CD8-positive, alpha-beta memory T cell (primary cell): ENCODE measurements around the gene RPS2. TPM values are rescaled to one million over a fixed set of nuclear protein-coding genes. Genes with fewer than 3 reads are reported as not detected.

Source experiments
- CTCF ChIA-PET: fragments of 350-600 bp; sonication (Branson Sonifier 250); formaldehyde crosslinking; loops from one replicate; lab custom pipeline; 2021; ENCODE audit warnings: antibody characterized with exemption; lab: Charles Lee
- POLR2A ChIA-PET: fragments of 350-600 bp; sonication (Branson Sonifier 250); formaldehyde crosslinking; loops from one replicate; lab custom pipeline; 2021; ENCODE audit warnings: antibody characterized with exemption; lab: Charles Lee
- DNase-seq, 5 donors: peaks; one replicate each; pipeline versions ENCODE4 v3.0.0 to v3.0.0-alpha.2; 2020 to 2022; ENCODE audit warnings: mixed read lengths in 1 of 5
- H3K27ac ChIP-seq: one replicate; pipeline ENCODE4 v1.7.0; 2013; ENCODE audit warnings: low read depth, mild to moderate bottlenecking, low read length, moderate library complexity
- H3K27me3 ChIP-seq: 2 replicates; pipeline ENCODE4 v1.7.0; 2013; ENCODE audit warnings: low read length, mild to moderate bottlenecking; ENCODE audit not compliant: insufficient read depth, poor library complexity, severe bottlenecking
- H3K36me3 ChIP-seq: 2 replicates; pipeline ENCODE4 v1.7.0; 2013; ENCODE audit warnings: mild to moderate bottlenecking, low read length, moderate library complexity; ENCODE audit not compliant: insufficient read depth
- H3K4me1 ChIP-seq: 2 replicates; pipeline ENCODE4 v1.7.0; 2013; ENCODE audit warnings: mild to moderate bottlenecking, low read length, moderate library complexity; ENCODE audit not compliant: insufficient read depth
- H3K4me3 ChIP-seq: 2 replicates; pipeline ENCODE4 v1.7.0; 2013; ENCODE audit warnings: mild to moderate bottlenecking, low read length
- H3K9me3 ChIP-seq: 2 replicates; pipeline ENCODE4 v1.7.0; 2013; ENCODE audit warnings: mild to moderate bottlenecking, low read length
- H3K27ac Mint-ChIP-seq, 8 donors: one replicate each; pipeline ENCODE4 v1.8.0; 2020 to 2021; ENCODE audit warnings: mixed read lengths in 8 of 8, mild to moderate bottlenecking in 6 of 8, inconsistent platforms in 3 of 8, moderate library complexity in 3 of 8
- H3K27me3 Mint-ChIP-seq, 2 donors: one replicate each; pipeline ENCODE4 v1.8.0; 2020 to 2021; ENCODE audit warnings: mixed read lengths in 2 of 2, mild to moderate bottlenecking in 1 of 2, moderate library complexity in 1 of 2
- H3K36me3 Mint-ChIP-seq, 3 donors: one replicate each; pipeline ENCODE4 v1.8.0; 2020 to 2021; ENCODE audit warnings: mixed read lengths in 3 of 3, inconsistent platforms in 1 of 3, mild to moderate bottlenecking in 1 of 3
- H3K4me1 Mint-ChIP-seq, 3 donors: one replicate each; pipeline ENCODE4 v1.8.0; 2020 to 2021; ENCODE audit warnings: mixed read lengths in 3 of 3, inconsistent platforms in 1 of 3, mild to moderate bottlenecking in 1 of 3
- H3K4me3 Mint-ChIP-seq, 7 donors: one replicate each; pipeline ENCODE4 v1.8.0; 2020 to 2021; ENCODE audit warnings: mixed read lengths in 7 of 7, mild to moderate bottlenecking in 6 of 7, moderate library complexity in 4 of 7, inconsistent platforms in 2 of 7
- H3K9me3 Mint-ChIP-seq, 5 donors: one replicate each; pipeline ENCODE4 v1.8.0; 2020 to 2022; ENCODE audit warnings: mixed read lengths in 5 of 5, mild to moderate bottlenecking in 3 of 5, moderate library complexity in 2 of 5, inconsistent platforms in 1 of 5
- polyA plus RNA-seq: library from polyadenylated mRNA; unstranded; fragments of 300-500 nt; fragmentation: Illumina TruSeq; gene quantifications from one replicate; pipeline ENCODE4 v1.2.3, GENCODE V29; 2021
- total RNA-seq, 2 experiments: library from RNA; stranded (reverse); gene quantifications; one replicate each; pipeline ENCODE4 v1.2.3, GENCODE V29; 2021

The RPS2 gene
- total and polyA plus RNA-seq, 3 experiments from 2014 or later: 5,023 to 5,213 (median 5,049) TPM

- ChIA-PET POLR2A (no interaction called here), CTCF (no interaction called here)
- Mint-ChIP-seq H3K27ac (no peak overlapping the region), H3K4me3 (no peak overlapping the region), H3K9me3 (no peaks in the 10 kb centered on the region), H3K36me3 (peaks cover 0 to 8% (median 1%) of the 10 kb centered on the region in 3 donors), H3K27me3 (peaks cover 0 to 1% of the 10 kb centered on the region in 2 donors), H3K4me1 (peaks cover 2 to 4% (median 3%) of the 10 kb centered on the region in 3 donors)
- H3K27me3 ChIP-seq: no peaks in the 10 kb centered on the region
- H3K4me3 ChIP-seq: no peak overlapping the region
- no peak for DNase-seq
- peaks cover under 1% of the 10 kb centered on the region for H3K36me3 ChIP-seq
- no peaks in the 10 kb centered on the region for H3K9me3 ChIP-seq
- H3K4me1 ChIP-seq: peaks cover 4% of the 10 kb centered on the region
- no peak overlapping the region for H3K27ac ChIP-seq
These were observed 31.4 kb downstream of the RPS2 start for GRCh38 chr16:1933097-1933661.

- Histone ChIP-seq H3K4me1 (peaks cover 4% of the 10 kb centered on the region), H3K4me3 (no peak overlapping the region), H3K36me3 (no peaks in the 10 kb centered on the region), H3K27me3 (no peaks in the 10 kb centered on the region), H3K9me3 (no peaks in the 10 kb centered on the region), H3K27ac (no peak overlapping the region)
- DNase-seq: no peak
- ChIA-PET POLR2A (no interaction called here), CTCF (no interaction called here)
- H3K4me1 Mint-ChIP-seq: peaks cover 2 to 4% (median 3%) of the 10 kb centered on the region in 3 donors
- peaks cover 0 to 1% of the 10 kb centered on the region in 2 donors for H3K27me3 Mint-ChIP-seq
- no peak overlapping the region for H3K27ac Mint-ChIP-seq
- no peaks in the 10 kb centered on the region for H3K9me3 Mint-ChIP-seq
- H3K36me3 Mint-ChIP-seq: peaks cover 0 to 3% (median 0%) of the 10 kb centered on the region in 3 donors
- H3K4me3 Mint-ChIP-seq: no peak overlapping the region
These were observed 32.3 kb downstream of the RPS2 start for GRCh38 chr16:1932050-1933028.

- peak overlapping the region in 1 of 7 donors; percentile 26 for H3K4me3 Mint-ChIP-seq
- H3K9me3 Mint-ChIP-seq: no peaks in the 10 kb centered on the region
- H3K36me3 Mint-ChIP-seq: no peaks in the 10 kb centered on the region
- H3K4me3 ChIP-seq: no peak overlapping the region
- no peaks in the 10 kb centered on the region for H3K9me3 ChIP-seq
- peaks cover 4% of the 10 kb centered on the region for H3K4me1 ChIP-seq
- no peak for DNase-seq
- no peaks in the 10 kb centered on the region for H3K27me3 ChIP-seq
- H3K27ac Mint-ChIP-seq: no peak overlapping the region
- peaks cover 2 to 4% (median 3%) of the 10 kb centered on the region in 3 donors for H3K4me1 Mint-ChIP-seq
- peaks cover 0 to 1% of the 10 kb centered on the region in 2 donors for H3K27me3 Mint-ChIP-seq
- no peak overlapping the region for H3K27ac ChIP-seq
- ChIA-PET CTCF (interaction anchor here (1.3 to 2.3 kb wide), 3 partner anchors 13 to 38 kb away, joined by 4 to 9 read pairs (median 4); partner anchors contain the start of genes MSRB1 and RPS2), POLR2A (no interaction called here)
- H3K36me3 ChIP-seq: no peaks in the 10 kb centered on the region
These were observed 34.3 kb downstream of the RPS2 start for GRCh38 chr16:1930338-1930720.

- Mint-ChIP-seq H3K4me1 (peaks cover 2 to 4% (median 3%) of the 10 kb centered on the region in 3 donors), H3K27me3 (peaks cover 1% of the 10 kb centered on the region in 2 donors), H3K36me3 (no peaks in the 10 kb centered on the region), H3K27ac (no peak overlapping the region), H3K4me3 (peak overlapping the region in 4 of 7 donors; percentile 34 to 72 (median 60)), H3K9me3 (no peaks in the 10 kb centered on the region)
- no peaks in the 10 kb centered on the region for H3K36me3 ChIP-seq
- no peak overlapping the region for H3K4me3 ChIP-seq
- peak overlapping the region; percentile 38 for H3K27ac ChIP-seq
- ChIA-PET POLR2A (interaction anchor here (0.6 kb wide), 1 partner anchor 30 kb away, joined by 6 read pairs; the partner anchor contains the start of gene NDUFB10), CTCF (interaction anchor here (0.7 to 2.3 kb wide), 10 partner anchors 9 to 224 kb away, joined by 3 to 9 read pairs (median 3); partner anchors contain the start of genes MAPK8IP3, MSRB1, NUBP2 and RPS2)
- peaks cover 4% of the 10 kb centered on the region for H3K4me1 ChIP-seq
- H3K9me3 ChIP-seq: no peaks in the 10 kb centered on the region
- no peaks in the 10 kb centered on the region for H3K27me3 ChIP-seq
- peak; percentile 88 to 93 (median 90) for DNase-seq
These were observed 34.9 kb downstream of the RPS2 start for GRCh38 chr16:1929578-1930337.

- DNase-seq: peak in 1 of 5 donors; percentile 19
- POLR2A ChIA-PET: interaction anchor here (0.6 kb wide), 1 partner anchor 30 kb away, joined by 6 read pairs; the partner anchor contains the start of gene NDUFB10
- no peaks in the 10 kb centered on the region for H3K9me3 ChIP-seq
- peak overlapping the region; percentile 38 for H3K27ac ChIP-seq
- H3K4me1 Mint-ChIP-seq: peaks cover 2 to 4% (median 3%) of the 10 kb centered on the region in 3 donors
- H3K36me3 Mint-ChIP-seq: no peaks in the 10 kb centered on the region
- no peak overlapping the region for H3K4me3 ChIP-seq
- CTCF ChIA-PET: interaction anchor here (0.7 to 2.3 kb wide), 14 partner anchors 9 to 223 kb away, joined by 3 to 9 read pairs (median 3); partner anchors contain the start of genes MAPK8IP3, MSRB1, NUBP2 and RPS2
- H3K4me3 Mint-ChIP-seq: peak overlapping the region; percentile 63 to 81 (median 78)
- H3K36me3 ChIP-seq: no peaks in the 10 kb centered on the region
- peak overlapping the region in 3 of 8 donors; percentile 52 to 83 (median 83) for H3K27ac Mint-ChIP-seq
- no peaks in the 10 kb centered on the region for H3K9me3 Mint-ChIP-seq
- peaks cover 4% of the 10 kb centered on the region for H3K4me1 ChIP-seq
- H3K27me3 ChIP-seq: no peaks in the 10 kb centered on the region
- peaks cover 3 to 8% of the 10 kb centered on the region in 2 donors for H3K27me3 Mint-ChIP-seq
These were observed 35.5 kb downstream of the RPS2 start for GRCh38 chr16:1929105-1929504.

- ChIA-PET CTCF (no interaction called here), POLR2A (no interaction called here)
- peaks cover 2 to 4% (median 3%) of the 10 kb centered on the region in 3 donors for H3K4me1 Mint-ChIP-seq
- H3K36me3 Mint-ChIP-seq: peaks cover 0 to 1% (median 0%) of the 10 kb centered on the region in 3 donors
- no peak overlapping the region for H3K27ac Mint-ChIP-seq
- no peak for DNase-seq
- H3K27ac ChIP-seq: no peak overlapping the region
- peaks cover 11% of the 10 kb centered on the region for H3K27me3 ChIP-seq
- peaks cover 4% of the 10 kb centered on the region for H3K4me1 ChIP-seq
- H3K27me3 Mint-ChIP-seq: peaks cover 23 to 24% of the 10 kb centered on the region in 2 donors
- no peaks in the 10 kb centered on the region for H3K9me3 ChIP-seq
- H3K36me3 ChIP-seq: no peaks in the 10 kb centered on the region
- H3K4me3 ChIP-seq: no peak overlapping the region
- no peaks in the 10 kb centered on the region for H3K9me3 Mint-ChIP-seq
- H3K4me3 Mint-ChIP-seq: no peak overlapping the region
These were observed 38.4 kb downstream of the RPS2 start for GRCh38 chr16:1926271-1926670.

DNA sequence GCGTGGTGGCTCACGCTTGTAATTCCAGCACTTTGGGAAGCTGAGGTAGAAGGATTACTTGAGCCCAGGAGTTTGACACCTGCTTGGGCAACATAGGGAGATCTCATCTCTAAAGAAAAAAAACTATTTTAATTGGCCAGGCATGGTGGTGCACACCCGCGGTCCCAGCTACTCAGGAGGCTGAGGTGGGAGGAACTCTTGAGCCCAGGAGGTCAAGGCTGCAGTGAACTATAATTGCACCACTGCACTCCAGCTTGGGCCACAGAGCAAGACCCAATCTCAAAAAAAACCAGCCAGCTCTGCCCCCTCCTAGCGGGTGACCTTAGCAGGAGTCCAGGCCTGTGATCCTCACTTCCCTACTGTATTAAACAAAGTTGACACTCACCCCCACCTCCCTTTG lies 40.5 kb downstream of the RPS2 start:
- Mint-ChIP-seq H3K9me3 (no peaks in the 10 kb centered on the region), H3K4me3 (peak overlapping the region in 1 of 7 donors; percentile 58), H3K4me1 (peaks cover 1 to 2% (median 2%) of the 10 kb centered on the region in 3 donors), H3K27ac (peak overlapping the region in 1 of 8 donors; percentile 63), H3K36me3 (peaks cover 0 to 1% (median 0%) of the 10 kb centered on the region in 3 donors), H3K27me3 (peaks cover 33 to 39% of the 10 kb centered on the region in 2 donors)
- ChIA-PET POLR2A (no interaction called here), CTCF (interaction anchor here (1.4 kb wide), 1 partner anchor 51 kb away, joined by 4 read pairs; no protein-coding TSS in a partner anchor)
- H3K9me3 ChIP-seq: no peaks in the 10 kb centered on the region
- no peak overlapping the region for H3K4me3 ChIP-seq
- no peaks in the 10 kb centered on the region for H3K4me1 ChIP-seq
- H3K27me3 ChIP-seq: peaks cover 23% of the 10 kb centered on the region
- H3K27ac ChIP-seq: no peak overlapping the region
- no peak for DNase-seq
- no peaks in the 10 kb centered on the region for H3K36me3 ChIP-seq
